NCI-H2107 (cell line): ENCODE measurements around the gene FAM241B.

ENCODE experiments used
- DNase-seq: peaks from one replicate; lab custom pipeline; 2025; lab: John Stamatoyannopoulos, UW

FAM241B gene

GRCh38 chr10:69634759-69635425 is 4.8 kb downstream of the FAM241B start:
- no peak for DNase-seq

GRCh38 chr10:69635428-69636272 is 5.6 kb downstream of the FAM241B start:
- DNase-seq, result no peak

- DNase-seq, result no peak
Measured at GRCh38 chr10:69636273-69636575, 6.2 kb downstream of the FAM241B start.

- DNase-seq, result no peak
Measured at GRCh38 chr10:69636626-69637605, 6.9 kb downstream of the FAM241B start.

- DNase-seq, result no peak
Measured at GRCh38 chr10:69638642-69639041, 8.6 kb downstream of the FAM241B start.

GRCh38 chr10:69639291-69640195 is 9.5 kb downstream of the FAM241B start:
- no peak for DNase-seq

GRCh38 chr10:69640196-69640980 is 10.3 kb downstream of the FAM241B start:
- DNase-seq, result no peak

GRCh38 chr10:69641261-69641980 is 11.4 kb downstream of the FAM241B start:
- DNase-seq, result no peak

GRCh38 chr10:69642747-69643146 is 12.7 kb downstream of the FAM241B start:
- DNase-seq, result no peak

GRCh38 chr10:69643779-69644657 is 14.0 kb downstream of the FAM241B start:
- DNase-seq, result no peak

GRCh38 chr10:69644658-69645295 is 14.7 kb downstream of the FAM241B start:
- DNase-seq, result peak; percentile 64

GRCh38 chr10:69645296-69646184 is 15.5 kb downstream of the FAM241B start:
- DNase-seq, result no peak

GRCh38 chr10:69646185-69647060 is 16.4 kb downstream of the FAM241B start:
- no peak for DNase-seq

- no peak for DNase-seq
Measured at GRCh38 chr10:69647126-69647525, 17.1 kb downstream of the FAM241B start.

- no peak for DNase-seq
Measured at GRCh38 chr10:69647819-69648218, 17.8 kb downstream of the FAM241B start.

- no peak for DNase-seq
Measured at GRCh38 chr10:69648461-69648860, 18.4 kb downstream of the FAM241B start.
